ENCODE data around the gene ALPP. TPM values are rescaled to one million over a fixed set of nuclear protein-coding genes. Genes with fewer than 3 reads are reported as not detected.
"Not testable (repeated sequence)": the region's sequence is repeated elsewhere in the genome, so short reads cannot be mapped to it uniquely, and the experiment has no call there.

ALPP gene
- total RNA-seq, 2 donors from 2014 or later: not detected

DNA sequence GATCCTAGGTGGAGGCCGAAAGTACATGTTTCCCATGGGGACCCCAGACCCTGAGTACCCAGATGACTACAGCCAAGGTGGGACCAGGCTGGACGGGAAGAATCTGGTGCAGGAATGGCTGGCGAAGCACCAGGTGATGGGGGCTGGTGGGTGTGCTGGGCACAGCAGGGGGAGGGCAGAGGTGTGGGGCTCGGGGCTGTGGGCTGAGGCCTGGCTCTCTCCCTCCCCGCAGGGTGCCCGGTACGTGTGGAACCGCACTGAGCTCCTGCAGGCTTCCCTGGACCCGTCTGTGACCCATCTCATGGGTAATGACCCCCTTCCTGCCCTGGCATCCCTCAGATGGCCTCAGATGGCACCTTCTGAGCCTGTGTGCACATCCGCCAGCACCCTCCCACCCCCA lies 29.7 kb downstream of the ALPP start:
- H3K36me3 ChIP-seq (ENCODE audit: control insufficient read depth, insufficient read depth, low read length); H3K4me1 Mint-ChIP-seq; H3K27ac Mint-ChIP-seq; H3K4me3 Mint-ChIP-seq; H3K4me3 ChIP-seq (ENCODE audit: low read length); H3K9me3 ChIP-seq (ENCODE audit: control insufficient read depth, low read length); H3K4me1 ChIP-seq (ENCODE audit: control insufficient read depth, insufficient read depth, low read length); H3K36me3 Mint-ChIP-seq (ENCODE audit: low read depth); H3K27ac ChIP-seq (ENCODE audit: low read depth, low read length); H3K9ac ChIP-seq (ENCODE audit: extremely low read depth, low read length, poor library complexity, severe bottlenecking); H3K9me3 Mint-ChIP-seq: not testable (repeated sequence)
- WGBS, 2 experiments (ENCODE audit: insufficient coverage in 1 of 2, insufficient read length in 1 of 2): 92 to 93% methylated on average over 3 to 10 of the region's 10 CpGs
- H3K27me3 ChIP-seq (ENCODE audit: control insufficient read depth, insufficient read depth, low read length, poor library complexity, severe bottlenecking): peaks cover 20% of the 10 kb centered on the region
- peaks cover 26% of the 10 kb centered on the region for H3K27me3 Mint-ChIP-seq (ENCODE audit: insufficient read depth)
- DNase-seq: peak; percentile 30

- DNase-seq: peak; percentile 43
- H3K4me3 ChIP-seq (ENCODE audit: low read length); H3K4me1 Mint-ChIP-seq; H3K4me1 ChIP-seq (ENCODE audit: control insufficient read depth, insufficient read depth, low read length); H3K9me3 Mint-ChIP-seq; H3K36me3 Mint-ChIP-seq (ENCODE audit: low read depth); H3K27ac Mint-ChIP-seq; H3K36me3 ChIP-seq (ENCODE audit: control insufficient read depth, insufficient read depth, low read length); H3K9me3 ChIP-seq (ENCODE audit: control insufficient read depth, low read length); H3K27ac ChIP-seq (ENCODE audit: low read depth, low read length); H3K9ac ChIP-seq (ENCODE audit: extremely low read depth, low read length, poor library complexity, severe bottlenecking); H3K4me3 Mint-ChIP-seq: not testable (repeated sequence)
- peaks cover 29% of the 10 kb centered on the region for H3K27me3 Mint-ChIP-seq (ENCODE audit: insufficient read depth)
- whole genome bisulfite sequencing, 2 experiments (ENCODE audit: insufficient coverage in 1 of 2, insufficient read length in 1 of 2): 95 to 99% methylated on average over 10 to 35 of the region's 40 CpGs
- peaks cover 29% of the 10 kb centered on the region for H3K27me3 ChIP-seq (ENCODE audit: control insufficient read depth, insufficient read depth, low read length, poor library complexity, severe bottlenecking)
Observed at GRCh38 chr2:232409617-232410016, 31.1 kb downstream of the ALPP start.

DNA sequence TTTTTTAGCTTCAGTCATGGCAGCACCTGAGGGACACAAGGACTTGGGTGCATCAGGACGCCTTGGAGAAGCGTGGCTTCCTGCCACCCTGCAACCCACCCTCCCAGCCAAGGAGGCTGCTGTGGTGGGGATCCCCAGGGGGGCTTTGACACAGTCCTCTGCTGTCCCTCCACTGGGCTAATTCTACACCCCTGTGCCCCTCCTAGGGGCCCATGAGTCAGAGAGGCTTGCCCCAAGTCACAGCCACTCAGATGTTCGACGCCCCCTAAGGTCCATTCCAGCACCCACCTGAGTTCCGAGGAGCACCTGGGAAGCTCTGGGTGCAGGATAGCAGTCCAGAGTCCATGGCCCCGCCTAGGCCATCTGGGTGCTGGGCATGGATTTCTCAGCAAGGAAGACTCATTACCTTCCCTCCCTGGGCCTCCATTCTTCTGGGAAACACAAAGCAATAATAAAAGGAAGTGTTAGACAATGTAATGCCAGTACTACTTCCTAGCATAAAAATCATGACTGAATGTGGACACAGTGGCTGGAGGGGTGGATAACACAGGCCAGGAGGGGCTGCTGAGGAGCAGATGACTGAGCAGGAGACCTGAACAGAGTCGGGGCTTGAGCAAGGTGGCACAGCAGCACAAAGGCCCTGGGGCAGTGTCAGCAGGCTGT lies 31.8 kb downstream of the ALPP start:
- Histone ChIP-seq H3K9ac (ENCODE audit: extremely low read depth, low read length, poor library complexity, severe bottlenecking) (no peak overlapping the region), H3K27ac (ENCODE audit: low read depth, low read length) (no peak overlapping the region), H3K9me3 (ENCODE audit: control insufficient read depth, low read length) (no peaks in the 10 kb centered on the region), H3K36me3 (ENCODE audit: control insufficient read depth, insufficient read depth, low read length) (no peaks in the 10 kb centered on the region), H3K4me1 (ENCODE audit: control insufficient read depth, insufficient read depth, low read length) (no peaks in the 10 kb centered on the region), H3K4me3 (ENCODE audit: low read length) (no peak overlapping the region), H3K27me3 (ENCODE audit: control insufficient read depth, insufficient read depth, low read length, poor library complexity, severe bottlenecking) (peaks cover 37% of the 10 kb centered on the region)
- no peaks in the 10 kb centered on the region for H3K4me1 Mint-ChIP-seq
- H3K36me3 Mint-ChIP-seq (ENCODE audit: low read depth): no peaks in the 10 kb centered on the region
- peak; percentile 44 for DNase-seq
- H3K9me3 Mint-ChIP-seq: no peaks in the 10 kb centered on the region
- no peak for TF ChIP-seq CTCF (conservative IDR thresholded peaks at IDR 0.05)
- H3K27me3 Mint-ChIP-seq (ENCODE audit: insufficient read depth): peaks cover 30% of the 10 kb centered on the region
- WGBS, 2 experiments (ENCODE audit: insufficient coverage in 1 of 2, insufficient read length in 1 of 2): 89 to 100% methylated on average over 3 to 7 of the region's 7 CpGs
- no peak overlapping the region for H3K27ac Mint-ChIP-seq
- H3K4me3 Mint-ChIP-seq: no peak overlapping the region

- no peak overlapping the region for H3K4me3 Mint-ChIP-seq
- Histone ChIP-seq H3K36me3 (ENCODE audit: control insufficient read depth, insufficient read depth, low read length) (no peaks in the 10 kb centered on the region), H3K4me1 (ENCODE audit: control insufficient read depth, insufficient read depth, low read length) (no peaks in the 10 kb centered on the region), H3K9me3 (ENCODE audit: control insufficient read depth, low read length) (no peaks in the 10 kb centered on the region), H3K9ac (ENCODE audit: extremely low read depth, low read length, poor library complexity, severe bottlenecking) (no peak overlapping the region), H3K27me3 (ENCODE audit: control insufficient read depth, insufficient read depth, low read length, poor library complexity, severe bottlenecking) (peaks cover 54% of the 10 kb centered on the region), H3K4me3 (ENCODE audit: low read length) (no peak overlapping the region), H3K27ac (ENCODE audit: low read depth, low read length) (no peak overlapping the region)
- peak; percentile 29 for DNase-seq
- no peak for TF ChIP-seq CTCF (conservative IDR thresholded peaks at IDR 0.05)
- H3K4me1 Mint-ChIP-seq: no peaks in the 10 kb centered on the region
- no peaks in the 10 kb centered on the region for H3K36me3 Mint-ChIP-seq (ENCODE audit: low read depth)
- 93 to 95% methylated on average over 5 to 6 of the region's 6 CpGs for WGBS, 2 experiments (ENCODE audit: insufficient coverage in 1 of 2, insufficient read length in 1 of 2)
- H3K27me3 Mint-ChIP-seq (ENCODE audit: insufficient read depth): peaks cover 42% of the 10 kb centered on the region
- no peaks in the 10 kb centered on the region for H3K9me3 Mint-ChIP-seq
- H3K27ac Mint-ChIP-seq: no peak overlapping the region
Observed at GRCh38 chr2:232411901-232412629, 33.5 kb downstream of the ALPP start.

Measured in endodermal cell (in vitro differentiated cells).